GM12872 (cell line): Measurements from ENCODE around the gene KCNMA1.

Experiments
- CTCF ChIP-seq: IDR thresholded peaks from 3 replicates; pipeline ENCODE4 v1.5.1; 2011; ENCODE audit warnings: low read depth, mild to moderate bottlenecking, low read length, moderate library complexity; ENCODE audit not compliant: insufficient read depth

Gene KCNMA1

GRCh38 chr10:77409697-77410471 is 227.7 kb downstream of the KCNMA1 start:
- no peak for TF ChIP-seq CTCF

GRCh38 chr10:77408259-77408658 is 229.3 kb downstream of the KCNMA1 start:
- no peak for TF ChIP-seq CTCF

GRCh38 chr10:77406764-77407430 is 230.7 kb downstream of the KCNMA1 start:
- TF ChIP-seq CTCF, result no peak

- TF ChIP-seq CTCF, result no peak
Observed at GRCh38 chr10:77405771-77406241, 231.8 kb downstream of the KCNMA1 start.

GRCh38 chr10:77404810-77405209 is 232.8 kb downstream of the KCNMA1 start:
- TF ChIP-seq CTCF, result no peak

- TF ChIP-seq CTCF, result no peak
Observed at GRCh38 chr10:77403761-77404160, 233.8 kb downstream of the KCNMA1 start.

- TF ChIP-seq CTCF, result no peak
Observed at GRCh38 chr10:77401683-77402082, 235.9 kb downstream of the KCNMA1 start.
